K562 (cell line): ENCODE results near the gene ZNF467. TPM values are rescaled to one million over a fixed set of nuclear protein-coding genes. Genes with fewer than 3 reads are reported as not detected.

Experiments
- HNRNPLL ChIP-seq: fragments of 200-400 bp; formaldehyde crosslinking; IDR thresholded peaks from 2 replicates; pipeline ENCODE4 v1.6.1; 2017; ENCODE audit warnings: low read length, low read depth, mild to moderate bottlenecking; ENCODE audit not compliant: poor library complexity, severe bottlenecking
- POLR2G ChIP-seq: fragments of 200-400 bp; formaldehyde crosslinking; IDR thresholded peaks from 2 replicates; pipeline ENCODE4 v1.6.1; 2017; ENCODE audit warnings: low read depth, mild to moderate bottlenecking, antibody characterized with exemption, low read length, moderate library complexity
- ZNF507 ChIP-seq: conservative IDR thresholded peaks from 2 replicates; pipeline ENCODE4 v1.6.1; 2017; ENCODE audit warnings: missing genetic modification characterization, missing compliant biosample characterization
- polyA plus RNA-seq, 8 experiments: library from polyadenylated mRNA; depleted of rRNA in 4 of 8; stranded (reverse) in 5 of 8; unstranded in 3 of 8; fragments of >200 nt; fragmentation: Nextera tagmentation in 2 of 8; fragmentation: Illumina TruSeq in 1 of 8; extraction: Ambion mirVana in 2 of 8; extraction: Trizol in 1 of 8; gene quantifications; 2 replicates each; pipeline versions ENCODE4 v1.2.1 to v1.2.3, GENCODE V29; 2011 to 2014; ENCODE audit warnings: inconsistent platforms in 1 of 8, missing spikeins in 1 of 8
- total RNA-seq, 7 experiments: library from RNA; depleted of rRNA in 6 of 7; stranded (reverse); fragments of >200 nt in 6 of 7; fragmentation: Illumina TruSeq in 2 of 7; extraction: Trizol in 2 of 7; gene quantifications; 2 replicates each; pipeline versions ENCODE4 v1.2.1 to v1.2.3, GENCODE V29; 2011 to 2021; ENCODE audit warnings: low replicate concordance in 1 of 7
- TF ChIP-seq, protein P1 (sequence below), 3 experiments: fragments of 200-800 bp in 1 of 3; sonication (Bioruptor generic) in 1 of 3; sonication (generic) in 1 of 3; formaldehyde crosslinking in 1 of 3; IDR thresholded peaks; 2 replicates each; pipeline versions ENCODE4 v1.6.1 to v1.8.0; 2016 to 2022; ENCODE audit warnings: mild to moderate bottlenecking in 2 of 3, missing compliant biosample characterization in 2 of 3, missing genetic modification characterization in 2 of 3, missing genetic modification reagents in 1 of 3
- TF ChIP-seq, protein P2 (sequence below): sonication (generic); formaldehyde crosslinking; IDR thresholded peaks from 2 replicates; pipeline ENCODE4 v1.8.0; 2022; ENCODE audit warnings: mild to moderate bottlenecking, missing genetic modification reagents

ZNF467 gene
- total and polyA plus RNA-seq, 9 of the 15 experiments (the other 6 are each of a cell fraction or from before 2014, with no cell fraction given) = 0.32 to 14.2 (median 1.7) TPM

DNA sequence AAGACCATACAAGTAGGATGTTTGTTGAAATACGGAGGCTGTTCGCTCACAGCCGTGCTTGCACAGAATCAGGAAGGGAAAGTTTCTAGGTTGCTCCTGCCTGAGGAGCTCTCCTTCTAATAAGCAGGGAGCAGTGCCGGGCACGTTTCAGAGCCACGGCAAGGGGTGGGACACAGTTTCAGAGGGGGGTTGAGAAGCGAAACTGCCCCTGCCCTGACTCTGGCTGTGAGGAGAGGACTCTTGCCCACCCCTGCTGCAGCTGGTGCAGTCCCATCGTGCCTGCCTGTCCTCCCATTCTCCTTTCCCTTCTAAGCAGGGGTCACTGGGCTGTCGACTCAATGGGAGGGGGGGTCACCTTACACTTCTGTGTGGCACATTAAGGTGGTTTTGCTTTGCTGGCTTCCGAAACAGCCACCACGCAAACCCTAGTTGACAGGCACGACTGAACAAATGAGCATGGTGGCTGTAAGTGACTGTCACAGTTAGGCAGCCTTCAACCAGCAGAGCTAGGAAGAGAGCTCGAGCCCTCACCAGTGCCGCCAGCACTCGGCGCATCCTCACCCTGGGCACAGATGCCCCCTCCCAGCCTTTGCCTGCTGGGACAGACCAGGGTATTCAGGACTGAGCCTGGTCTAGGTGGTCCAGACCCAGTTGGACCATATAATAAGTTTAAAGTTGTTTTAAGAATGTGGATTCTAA is 37.5 kb downstream of the ZNF467 start (continued):
- TF ChIP-seq, protein P1, sequence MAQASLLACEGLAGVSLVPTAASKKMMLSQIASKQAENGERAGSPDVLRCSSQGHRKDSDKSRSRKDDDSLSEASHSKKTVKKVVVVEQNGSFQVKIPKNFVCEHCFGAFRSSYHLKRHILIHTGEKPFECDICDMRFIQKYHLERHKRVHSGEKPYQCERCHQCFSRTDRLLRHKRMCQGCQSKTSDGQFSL (CRISPR knock-in tag; IDR thresholded peaks at IDR 0.05) = no peak
- TF ChIP-seq, protein P1 (tag; IDR thresholded peaks at IDR 0.05) = no peak
- TF ChIP-seq POLR2G (peak; percentile 52; the same call in 1 of the 2 replicates), HNRNPLL (peak; percentile 23), ZNF507 (tag) (no peak)
- TF ChIP-seq, protein P2, sequence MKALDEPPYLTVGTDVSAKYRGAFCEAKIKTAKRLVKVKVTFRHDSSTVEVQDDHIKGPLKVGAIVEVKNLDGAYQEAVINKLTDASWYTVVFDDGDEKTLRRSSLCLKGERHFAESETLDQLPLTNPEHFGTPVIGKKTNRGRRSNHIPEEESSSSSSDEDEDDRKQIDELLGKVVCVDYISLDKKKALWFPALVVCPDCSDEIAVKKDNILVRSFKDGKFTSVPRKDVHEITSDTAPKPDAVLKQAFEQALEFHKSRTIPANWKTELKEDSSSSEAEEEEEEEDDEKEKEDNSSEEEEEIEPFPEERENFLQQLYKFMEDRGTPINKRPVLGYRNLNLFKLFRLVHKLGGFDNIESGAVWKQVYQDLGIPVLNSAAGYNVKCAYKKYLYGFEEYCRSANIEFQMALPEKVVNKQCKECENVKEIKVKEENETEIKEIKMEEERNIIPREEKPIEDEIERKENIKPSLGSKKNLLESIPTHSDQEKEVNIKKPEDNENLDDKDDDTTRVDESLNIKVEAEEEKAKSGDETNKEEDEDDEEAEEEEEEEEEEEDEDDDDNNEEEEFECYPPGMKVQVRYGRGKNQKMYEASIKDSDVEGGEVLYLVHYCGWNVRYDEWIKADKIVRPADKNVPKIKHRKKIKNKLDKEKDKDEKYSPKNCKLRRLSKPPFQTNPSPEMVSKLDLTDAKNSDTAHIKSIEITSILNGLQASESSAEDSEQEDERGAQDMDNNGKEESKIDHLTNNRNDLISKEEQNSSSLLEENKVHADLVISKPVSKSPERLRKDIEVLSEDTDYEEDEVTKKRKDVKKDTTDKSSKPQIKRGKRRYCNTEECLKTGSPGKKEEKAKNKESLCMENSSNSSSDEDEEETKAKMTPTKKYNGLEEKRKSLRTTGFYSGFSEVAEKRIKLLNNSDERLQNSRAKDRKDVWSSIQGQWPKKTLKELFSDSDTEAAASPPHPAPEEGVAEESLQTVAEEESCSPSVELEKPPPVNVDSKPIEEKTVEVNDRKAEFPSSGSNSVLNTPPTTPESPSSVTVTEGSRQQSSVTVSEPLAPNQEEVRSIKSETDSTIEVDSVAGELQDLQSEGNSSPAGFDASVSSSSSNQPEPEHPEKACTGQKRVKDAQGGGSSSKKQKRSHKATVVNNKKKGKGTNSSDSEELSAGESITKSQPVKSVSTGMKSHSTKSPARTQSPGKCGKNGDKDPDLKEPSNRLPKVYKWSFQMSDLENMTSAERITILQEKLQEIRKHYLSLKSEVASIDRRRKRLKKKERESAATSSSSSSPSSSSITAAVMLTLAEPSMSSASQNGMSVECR (CRISPR knock-in tag) = peak; percentile 52; the same call in 1 of the 2 replicates
